Measurements from ENCODE around the gene CA10.

Gene CA10

DNA sequence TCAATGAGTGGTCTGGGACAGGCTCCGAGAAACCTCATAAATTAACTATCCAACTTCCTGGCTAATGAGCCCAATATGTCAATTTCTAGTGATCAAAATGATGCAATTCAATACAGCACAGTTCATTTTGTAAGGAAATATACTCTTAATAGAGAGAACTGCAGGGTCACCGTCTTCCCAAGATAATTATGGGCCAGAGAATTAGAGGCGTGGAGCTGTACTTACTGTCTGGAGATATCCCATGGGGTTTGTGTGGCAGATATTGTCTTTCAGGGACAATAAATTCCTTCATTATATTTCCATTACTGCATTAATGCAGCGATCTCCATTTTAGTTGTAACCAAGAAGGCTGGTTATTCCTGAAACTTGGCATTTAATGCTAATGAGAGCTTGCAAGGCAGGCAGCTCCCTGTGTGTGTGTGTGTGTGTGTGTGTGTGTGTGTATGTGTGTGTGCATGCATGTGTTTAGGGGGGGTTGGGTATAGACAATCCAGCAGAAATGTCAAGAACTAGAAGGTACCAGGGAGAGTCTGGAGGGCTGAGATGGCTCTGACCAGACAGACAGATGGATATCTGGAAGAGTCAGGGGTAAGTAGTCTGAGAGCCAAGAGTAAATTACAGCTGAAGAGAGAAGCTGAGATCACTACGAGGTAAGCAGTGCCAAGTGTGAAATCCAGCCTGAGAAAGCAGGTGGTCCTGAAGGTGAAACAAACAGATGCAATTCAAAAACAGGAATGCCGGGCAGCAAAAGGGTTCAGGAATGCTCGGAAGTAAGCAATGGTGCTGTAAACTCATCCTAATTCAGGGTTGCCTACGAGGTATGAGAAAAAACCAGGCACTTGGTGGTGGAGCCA, 393.0 kb downstream of the CA10 start:
- no peak for DNase-seq (ENCODE audit: low spot score)
- TF ChIP-seq, protein P1, sequence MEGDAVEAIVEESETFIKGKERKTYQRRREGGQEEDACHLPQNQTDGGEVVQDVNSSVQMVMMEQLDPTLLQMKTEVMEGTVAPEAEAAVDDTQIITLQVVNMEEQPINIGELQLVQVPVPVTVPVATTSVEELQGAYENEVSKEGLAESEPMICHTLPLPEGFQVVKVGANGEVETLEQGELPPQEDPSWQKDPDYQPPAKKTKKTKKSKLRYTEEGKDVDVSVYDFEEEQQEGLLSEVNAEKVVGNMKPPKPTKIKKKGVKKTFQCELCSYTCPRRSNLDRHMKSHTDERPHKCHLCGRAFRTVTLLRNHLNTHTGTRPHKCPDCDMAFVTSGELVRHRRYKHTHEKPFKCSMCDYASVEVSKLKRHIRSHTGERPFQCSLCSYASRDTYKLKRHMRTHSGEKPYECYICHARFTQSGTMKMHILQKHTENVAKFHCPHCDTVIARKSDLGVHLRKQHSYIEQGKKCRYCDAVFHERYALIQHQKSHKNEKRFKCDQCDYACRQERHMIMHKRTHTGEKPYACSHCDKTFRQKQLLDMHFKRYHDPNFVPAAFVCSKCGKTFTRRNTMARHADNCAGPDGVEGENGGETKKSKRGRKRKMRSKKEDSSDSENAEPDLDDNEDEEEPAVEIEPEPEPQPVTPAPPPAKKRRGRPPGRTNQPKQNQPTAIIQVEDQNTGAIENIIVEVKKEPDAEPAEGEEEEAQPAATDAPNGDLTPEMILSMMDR (IDR thresholded peaks at IDR 0.05; ENCODE audit: borderline replicate concordance, control extremely low read depth, extremely low read depth, insufficient read depth, missing control alignments) = no peak
- in situ Hi-C loops (cut with MboI; ENCODE audit: low sequenced_read_pairs, unreplicated experiment) = loop anchor here (10.0 kb wide), 1 partner anchor 339 kb away; no protein-coding TSS in a partner anchor

DNA sequence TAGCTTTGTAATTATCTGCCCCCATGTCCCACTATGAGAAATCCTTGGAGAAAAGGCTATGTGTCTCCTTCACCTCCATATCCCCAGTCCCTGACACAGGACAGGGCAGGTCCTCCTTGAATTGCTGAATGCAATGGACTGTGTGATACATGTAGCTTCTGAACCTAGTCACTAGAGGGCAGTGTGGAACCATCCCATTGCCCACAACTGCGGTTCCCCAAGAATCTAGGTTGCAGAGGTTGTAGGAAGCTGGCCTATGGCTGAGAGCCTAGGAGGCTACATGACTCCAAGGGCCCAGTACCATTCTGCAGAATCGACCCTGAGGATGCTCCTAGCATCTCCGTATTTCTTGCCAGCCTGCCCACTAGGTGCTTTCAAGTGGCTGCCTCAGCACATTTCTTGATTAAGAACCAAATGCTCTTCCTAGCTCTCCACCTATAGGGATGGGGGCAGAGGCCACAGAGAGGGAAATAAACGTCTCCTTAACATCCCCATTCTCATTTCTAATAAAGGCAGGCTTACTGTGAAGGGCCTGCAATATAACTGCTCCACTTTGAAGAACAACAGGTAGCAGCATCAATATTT, 394.0 kb downstream of the CA10 start:
- TF ChIP-seq, protein P1 (IDR thresholded peaks at IDR 0.05; ENCODE audit: borderline replicate concordance, control extremely low read depth, extremely low read depth, insufficient read depth, missing control alignments) = peak; percentile 88
- in situ Hi-C loops (cut with MboI; ENCODE audit: low sequenced_read_pairs, unreplicated experiment) = loop anchor here (10.0 kb wide), 1 partner anchor 340 kb away; no protein-coding TSS in a partner anchor
- DNase-seq (ENCODE audit: low spot score) = peak; percentile 52

DNA sequence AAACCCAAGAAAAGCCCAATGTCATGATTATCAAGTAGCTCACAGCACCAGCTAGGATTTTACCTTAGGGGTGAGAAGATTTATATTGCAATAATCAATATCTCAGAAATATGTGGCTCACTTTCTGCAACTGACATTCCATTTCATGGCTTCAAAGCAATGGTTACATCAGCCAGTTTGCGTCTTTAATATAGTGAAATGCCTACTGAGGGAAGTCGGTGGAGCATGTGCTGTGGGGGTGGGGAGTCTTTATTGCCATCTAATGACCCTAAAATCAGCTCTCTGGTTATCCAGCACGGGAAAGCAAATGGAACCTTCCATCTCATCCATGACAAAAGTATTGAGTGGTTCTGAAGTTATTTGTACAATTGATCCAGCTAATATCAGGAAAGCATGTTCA, 395.5 kb downstream of the CA10 start:
- in situ Hi-C loops (cut with MboI; ENCODE audit: low sequenced_read_pairs, unreplicated experiment) = loop anchor here (10.0 kb wide), 1 partner anchor 342 kb away; no protein-coding TSS in a partner anchor
- no peak for DNase-seq (ENCODE audit: low spot score)
- TF ChIP-seq, protein P1 (IDR thresholded peaks at IDR 0.05; ENCODE audit: borderline replicate concordance, control extremely low read depth, extremely low read depth, insufficient read depth, missing control alignments) = no peak

DNA sequence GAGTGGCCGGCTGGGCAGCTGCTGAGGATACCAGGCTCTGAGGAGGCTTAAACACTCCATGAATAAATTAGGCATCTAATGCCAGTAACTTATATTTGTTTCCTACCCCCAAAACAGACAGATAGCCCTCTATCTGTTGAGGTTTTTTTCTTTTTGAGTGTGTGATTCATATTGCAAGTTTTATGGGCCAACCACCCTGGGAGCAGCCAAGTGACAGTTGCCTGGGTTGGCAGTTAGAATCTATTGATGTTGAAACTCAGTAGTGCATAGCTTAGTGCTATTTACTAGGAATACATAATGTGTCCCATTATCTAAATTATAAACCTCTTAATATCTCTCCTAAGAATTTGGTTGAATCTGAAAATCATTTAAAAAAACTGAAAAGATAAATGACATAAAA, 397.4 kb downstream of the CA10 start:
- TF ChIP-seq, protein P1 (IDR thresholded peaks at IDR 0.05; ENCODE audit: borderline replicate concordance, control extremely low read depth, extremely low read depth, insufficient read depth, missing control alignments) = no peak
- DNase-seq (ENCODE audit: low spot score) = no peak
- in situ Hi-C loops (cut with MboI; ENCODE audit: low sequenced_read_pairs, unreplicated experiment) = loop anchor here (10.0 kb wide), 1 partner anchor 344 kb away; no protein-coding TSS in a partner anchor

DNA sequence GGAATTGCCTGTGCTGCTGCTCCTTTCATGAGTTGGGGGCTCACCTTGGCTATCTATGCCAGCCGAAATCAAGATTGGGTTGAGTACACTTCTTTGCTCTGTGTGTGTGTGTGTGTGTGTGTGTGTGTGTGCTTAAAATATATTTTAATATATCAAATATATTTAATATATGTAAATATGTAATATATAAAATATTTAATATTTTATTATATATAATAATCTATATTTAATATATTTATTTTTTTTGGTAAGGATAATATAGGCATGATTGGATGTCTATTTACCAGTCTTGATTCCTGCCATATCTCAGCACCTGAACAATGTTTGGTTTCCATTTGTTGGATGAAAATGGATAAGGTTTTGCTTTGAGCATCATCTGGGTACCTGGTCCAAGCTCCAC, 399.3 kb downstream of the CA10 start:
- no peak for DNase-seq (ENCODE audit: low spot score)
- in situ Hi-C loops (cut with MboI; ENCODE audit: low sequenced_read_pairs, unreplicated experiment) = no loop called here
- TF ChIP-seq, protein P1 (IDR thresholded peaks at IDR 0.05; ENCODE audit: borderline replicate concordance, control extremely low read depth, extremely low read depth, insufficient read depth, missing control alignments) = no peak

DNA sequence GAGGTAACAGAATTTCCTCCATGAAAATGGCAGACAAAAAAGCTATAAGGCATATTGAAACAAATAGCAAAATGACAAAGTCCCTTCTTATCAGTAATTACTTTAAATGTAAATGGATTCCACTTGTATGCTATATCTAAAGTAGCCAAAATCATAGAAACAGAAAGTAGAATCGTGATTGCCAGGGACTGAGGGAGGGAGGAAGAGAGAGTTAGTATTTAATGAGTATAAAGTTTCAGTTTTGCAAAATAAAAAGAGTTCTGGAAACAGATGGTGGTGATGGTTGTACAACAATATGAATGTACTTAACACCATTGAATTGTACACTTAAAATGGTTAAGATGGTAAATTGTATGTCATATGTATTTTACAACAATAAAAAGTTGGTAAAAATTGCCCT, 407.4 kb downstream of the CA10 start:
- TF ChIP-seq, protein P1 (IDR thresholded peaks at IDR 0.05; ENCODE audit: borderline replicate concordance, control extremely low read depth, extremely low read depth, insufficient read depth, missing control alignments) = no peak
- in situ Hi-C loops (cut with MboI; ENCODE audit: low sequenced_read_pairs, unreplicated experiment) = no loop called here
- no peak for DNase-seq (ENCODE audit: low spot score)
